HUDEP-2 (cell line): ENCODE measurements around the gene MS4A10.

Experiments used
- DNase-seq, 76 experiments: peaks; one replicate each; lab custom pipeline; 2025; ENCODE audit not compliant: unreplicated experiment in 76 of 76; lab: John Stamatoyannopoulos, UW

Gene MS4A10

GRCh38 chr11:60764879-60765278 lies 20.3 kb upstream of the MS4A10 start:
- DNase-seq = no peak

GRCh38 chr11:60765355-60765754 lies 19.8 kb upstream of the MS4A10 start:
- DNase-seq = no peak

- DNase-seq = no peak
Measured at GRCh38 chr11:60766547-60766946, 18.6 kb upstream of the MS4A10 start.

GRCh38 chr11:60767388-60767811 lies 17.7 kb upstream of the MS4A10 start:
- DNase-seq = no peak

- no peak for DNase-seq
Measured at GRCh38 chr11:60768202-60768601, 16.9 kb upstream of the MS4A10 start.

- no peak for DNase-seq
Measured at GRCh38 chr11:60769273-60769672, 15.9 kb upstream of the MS4A10 start.

GRCh38 chr11:60769811-60770210 lies 15.3 kb upstream of the MS4A10 start:
- DNase-seq = no peak

- no peak for DNase-seq
Measured at GRCh38 chr11:60771146-60771545, 14.0 kb upstream of the MS4A10 start.

- DNase-seq = no peak
Measured at GRCh38 chr11:60771879-60772525, 13.1 kb upstream of the MS4A10 start.

GRCh38 chr11:60772666-60773065 lies 12.5 kb upstream of the MS4A10 start:
- DNase-seq = no peak

- no peak for DNase-seq
Measured at GRCh38 chr11:60774726-60775125, 10.4 kb upstream of the MS4A10 start.

GRCh38 chr11:60775420-60775961 lies 9.6 kb upstream of the MS4A10 start:
- peak in 71 of 76 experiments; percentile 18 to 85 (median 60) for DNase-seq

GRCh38 chr11:60776167-60776566 lies 9.0 kb upstream of the MS4A10 start:
- no peak for DNase-seq

GRCh38 chr11:60777106-60777505 lies 8.0 kb upstream of the MS4A10 start:
- no peak for DNase-seq

- no peak for DNase-seq
Measured at GRCh38 chr11:60777572-60777971, 7.6 kb upstream of the MS4A10 start.

GRCh38 chr11:60780065-60780464 lies 5.1 kb upstream of the MS4A10 start:
- no peak for DNase-seq

GRCh38 chr11:60780774-60781173 lies 4.4 kb upstream of the MS4A10 start:
- DNase-seq = no peak

- no peak for DNase-seq
Measured at GRCh38 chr11:60781286-60781980, 3.7 kb upstream of the MS4A10 start.

- no peak for DNase-seq
Measured at GRCh38 chr11:60781981-60782316, 3.2 kb upstream of the MS4A10 start.

- DNase-seq = no peak
Measured at GRCh38 chr11:60782393-60783140, 2.6 kb upstream of the MS4A10 start.

- DNase-seq = no peak
Measured at GRCh38 chr11:60783141-60783484, 2.0 kb upstream of the MS4A10 start.

- no peak for DNase-seq
Measured at GRCh38 chr11:60783911-60784310, 1.2 kb upstream of the MS4A10 start.
